ENCODE data around the gene KIAA1217. TPM values are rescaled to one million over a fixed set of nuclear protein-coding genes. Genes with fewer than 3 reads are reported as not detected.

Gene KIAA1217
- total RNA-seq, 1 experiment from 2014 or later = 7.8 TPM

GRCh38 chr10:24251547-24251946 is 42.6 kb downstream of the KIAA1217 start:
- RAD21 ChIA-PET (ENCODE audit: low non-redundant PET in 1 of 2, low total read pairs in 2 of 2, uncharacterized antibody in 2 of 2, unreplicated experiment in 2 of 2) = no interaction called here
- no peak overlapping the region for H3K4me3 ChIP-seq (replicated peaks in 1 of 2; ENCODE audit: low read depth in 1 of 2, low read length in 2 of 2)

More at GRCh38 chr10:24251547-24251946, 42.6 kb downstream of the KIAA1217 start:
- Histone ChIP-seq H3K4me2 (ENCODE audit: low read length) (no peak overlapping the region), H3K4me1 (ENCODE audit: control insufficient read depth in 1 of 2, insufficient read depth in 2 of 2, low read length in 2 of 2) (no peaks in the 10 kb centered on the region), H3K36me3 (ENCODE audit: control insufficient read depth in 1 of 2, insufficient read depth in 2 of 2, low read length in 2 of 2) (no peaks in the 10 kb centered on the region), H4K20me1 (ENCODE audit: insufficient read depth) (no peaks in the 10 kb centered on the region), H3K9ac (ENCODE audit: low read length) (no peak overlapping the region), H3K27me3 (ENCODE audit: insufficient read depth, low read length) (peaks cover 7% of the 10 kb centered on the region; the same call in 1 of the 2 replicates), H3K27ac (ENCODE audit: low read depth, low read length) (no peak overlapping the region), H3K9me3 (ENCODE audit: control insufficient read depth in 1 of 2, insufficient read depth in 1 of 2, low read depth in 1 of 2, low read length in 2 of 2) (no peaks in the 10 kb centered on the region), H3K79me2 (ENCODE audit: insufficient read depth, low read length) (no peaks in the 10 kb centered on the region), H2AFZ (ENCODE audit: low read depth, low read length, poor library complexity, severe bottlenecking) (no peak overlapping the region), H3K9me2 (ENCODE audit: insufficient read depth) (no peaks in the 10 kb centered on the region)
- ChIA-PET POLR2A (no interaction called here), CTCF (no interaction called here)
- no peak for TF ChIP-seq EGR1 (IDR thresholded peaks at IDR 0.05; ENCODE audit: low read depth)
- no peak for TF ChIP-seq SIN3A (IDR thresholded peaks at IDR 0.05; ENCODE audit: low read depth)
- TF ChIP-seq EZH2 (IDR thresholded peaks at IDR 0.05) = no peak
- TF ChIP-seq CBX3 (IDR thresholded peaks at IDR 0.05; ENCODE audit: low read depth) = no peak
- no peak for TF ChIP-seq ZBTB33 (IDR thresholded peaks at IDR 0.05; ENCODE audit: extremely low read depth, insufficient replicate concordance, low read length)
- TF ChIP-seq POLR2AphosphoS5 (IDR thresholded peaks at IDR 0.05; ENCODE audit: low read depth, low read length) = no peak
- TF ChIP-seq FOSL1 (IDR thresholded peaks at IDR 0.05; ENCODE audit: low read depth) = no peak
- TF ChIP-seq, protein P1, sequence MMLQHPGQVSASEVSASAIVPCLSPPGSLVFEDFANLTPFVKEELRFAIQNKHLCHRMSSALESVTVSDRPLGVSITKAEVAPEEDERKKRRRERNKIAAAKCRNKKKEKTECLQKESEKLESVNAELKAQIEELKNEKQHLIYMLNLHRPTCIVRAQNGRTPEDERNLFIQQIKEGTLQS (IDR thresholded peaks at IDR 0.05) = no peak
- no peak for TF ChIP-seq SP1 (IDR thresholded peaks at IDR 0.05; ENCODE audit: low read depth)
- no peak for TF ChIP-seq EZH2phosphoT487 (IDR thresholded peaks at IDR 0.05; ENCODE audit: borderline replicate concordance)
- no peak for TF ChIP-seq CEBPB (IDR thresholded peaks at IDR 0.05; ENCODE audit: low read depth)
- TF ChIP-seq, protein P2, sequence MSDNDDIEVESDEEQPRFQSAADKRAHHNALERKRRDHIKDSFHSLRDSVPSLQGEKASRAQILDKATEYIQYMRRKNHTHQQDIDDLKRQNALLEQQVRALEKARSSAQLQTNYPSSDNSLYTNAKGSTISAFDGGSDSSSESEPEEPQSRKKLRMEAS (IDR thresholded peaks at IDR 0.05) = no peak
- TF ChIP-seq POLR2A (IDR thresholded peaks at IDR 0.05; ENCODE audit: borderline replicate concordance, extremely low read depth, insufficient read depth, insufficient read length) = no peak
- TF ChIP-seq ZNF274 (IDR thresholded peaks at IDR 0.05; ENCODE audit: low read depth, low read length) = no peak
- TF ChIP-seq, protein P3, sequence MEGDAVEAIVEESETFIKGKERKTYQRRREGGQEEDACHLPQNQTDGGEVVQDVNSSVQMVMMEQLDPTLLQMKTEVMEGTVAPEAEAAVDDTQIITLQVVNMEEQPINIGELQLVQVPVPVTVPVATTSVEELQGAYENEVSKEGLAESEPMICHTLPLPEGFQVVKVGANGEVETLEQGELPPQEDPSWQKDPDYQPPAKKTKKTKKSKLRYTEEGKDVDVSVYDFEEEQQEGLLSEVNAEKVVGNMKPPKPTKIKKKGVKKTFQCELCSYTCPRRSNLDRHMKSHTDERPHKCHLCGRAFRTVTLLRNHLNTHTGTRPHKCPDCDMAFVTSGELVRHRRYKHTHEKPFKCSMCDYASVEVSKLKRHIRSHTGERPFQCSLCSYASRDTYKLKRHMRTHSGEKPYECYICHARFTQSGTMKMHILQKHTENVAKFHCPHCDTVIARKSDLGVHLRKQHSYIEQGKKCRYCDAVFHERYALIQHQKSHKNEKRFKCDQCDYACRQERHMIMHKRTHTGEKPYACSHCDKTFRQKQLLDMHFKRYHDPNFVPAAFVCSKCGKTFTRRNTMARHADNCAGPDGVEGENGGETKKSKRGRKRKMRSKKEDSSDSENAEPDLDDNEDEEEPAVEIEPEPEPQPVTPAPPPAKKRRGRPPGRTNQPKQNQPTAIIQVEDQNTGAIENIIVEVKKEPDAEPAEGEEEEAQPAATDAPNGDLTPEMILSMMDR (IDR thresholded peaks at IDR 0.05 in 2 of 3, conservative IDR thresholded peaks at IDR 0.05 in 1 of 3; ENCODE audit: borderline replicate concordance in 1 of 3, insufficient read depth in 1 of 3, low read depth in 2 of 3, low read length in 2 of 3) = no peak
- no peak for TF ChIP-seq JUND (IDR thresholded peaks at IDR 0.05)
- no peak for TF ChIP-seq RAD21 (IDR thresholded peaks at IDR 0.05; ENCODE audit: low read depth)
- no peak for DNase-seq (ENCODE audit: low read depth, low spot score)
- intact Hi-C loops (cut with micrococcal nuclease) = no loop called here
- BruUV-seq (replicated peaks) = no TSS peak
- no peak for ATAC-seq
